Loucy (cell line): ENCODE measurements around the gene ABLIM1.

ENCODE experiments used
- H2AFZ ChIP-seq: fragments of 200-600 bp; sonication (generic); 2 replicates; pipeline ENCODE4 v1.6.0; 2016; ENCODE audit warnings: antibody characterized with exemption, mild to moderate bottlenecking, low read length, moderate library complexity
- H3F3A ChIP-seq: fragments of 200-600 bp; 2 replicates; pipeline ENCODE4 v1.6.0; 2016; ENCODE audit warnings: antibody characterized with exemption, low read depth, mild to moderate bottlenecking
- H3K27me3 ChIP-seq: fragments of 200-600 bp; sonication (generic); 2 replicates; pipeline ENCODE4 v1.6.1; 2014; ENCODE audit warnings: low read length, mild to moderate bottlenecking; ENCODE audit not compliant: insufficient read depth, poor library complexity, severe bottlenecking
- H3K36me3 ChIP-seq: fragments of 200-600 bp; sonication (generic); 2 replicates; pipeline ENCODE4 v1.6.1; 2016; ENCODE audit warnings: low read length; ENCODE audit not compliant: insufficient read depth
- H3K4me1 ChIP-seq: fragments of 200-600 bp; sonication (generic); 2 replicates; pipeline ENCODE4 v1.5.1; 2014; ENCODE audit warnings: low read length, mild to moderate bottlenecking; ENCODE audit not compliant: insufficient read depth, poor library complexity, severe bottlenecking
- H3K4me2 ChIP-seq: fragments of 200-600 bp; sonication (generic); 2 replicates; pipeline ENCODE4 v1.6.0; 2014; ENCODE audit warnings: antibody characterized with exemption, low read length, low read depth, mild to moderate bottlenecking; ENCODE audit not compliant: poor library complexity, severe bottlenecking
- H3K4me3 ChIP-seq: fragments of 200-600 bp; sonication (generic); 2 replicates; pipeline ENCODE4 v1.5.1; 2014; ENCODE audit warnings: low read length, mild to moderate bottlenecking, mixed read lengths; ENCODE audit not compliant: poor library complexity, severe bottlenecking
- H3K79me2 ChIP-seq: fragments of 200-600 bp; sonication (generic); 2 replicates; pipeline ENCODE4 v1.6.1; 2014; ENCODE audit warnings: low read length; ENCODE audit not compliant: insufficient read depth
- H3K9ac ChIP-seq: fragments of 200-600 bp; sonication (generic); 2 replicates; pipeline ENCODE4 v1.6.0; 2014; ENCODE audit warnings: mild to moderate bottlenecking, low read depth, low read length, moderate library complexity; ENCODE audit not compliant: poor library complexity, severe bottlenecking
- H3K9me2 ChIP-seq: fragments of 200-600 bp; sonication (generic); replicated peaks from 2 replicates; pipeline ENCODE4 v1.6.1; 2016; ENCODE audit warnings: low read depth, low read length, mixed read lengths
- H3K9me3 ChIP-seq: fragments of 200-600 bp; sonication (generic); 2 replicates; pipeline ENCODE4 v1.6.1; 2014; ENCODE audit warnings: mild to moderate bottlenecking, antibody characterized with exemption, low read length, low read depth; ENCODE audit not compliant: insufficient read depth
- H4K20me1 ChIP-seq: fragments of 200-600 bp; sonication (generic); 2 replicates; pipeline ENCODE4 v1.6.0; 2014; ENCODE audit warnings: antibody characterized with exemption, low read length, mild to moderate bottlenecking; ENCODE audit not compliant: insufficient read depth, poor library complexity, severe bottlenecking
- CTCF ChIP-seq: fragments of 200-600 bp; sonication (generic); conservative IDR thresholded peaks from 2 replicates; pipeline ENCODE4 v1.5.1; 2014; ENCODE audit warnings: mild to moderate bottlenecking, antibody characterized with exemption, low read length
- EZH2phosphoT487 ChIP-seq: fragments of 200-600 bp; IDR thresholded peaks from 2 replicates; pipeline ENCODE4 v1.6.1; 2018; ENCODE audit warnings: antibody characterized with exemption, mild to moderate bottlenecking, moderate library complexity, borderline replicate concordance

ABLIM1 gene

GRCh38 chr10:114538181-114538906, 119.7 kb downstream of the ABLIM1 start:
- TF ChIP-seq EZH2phosphoT487 (no peak), CTCF (no peak)
- peaks cover 59% of the 10 kb centered on the region; the same call in 1 of the 2 replicates for H3K36me3 ChIP-seq
- no peaks in the 10 kb centered on the region for H4K20me1 ChIP-seq
- H3K4me3 ChIP-seq, result peak overlapping the region; percentile 53
- no peaks in the 10 kb centered on the region for H3K27me3 ChIP-seq
- 0 out of 2 replicates have a peak, but pooled peaks cover 5% of the 10 kb centered on the region for H3F3A ChIP-seq
- peaks cover 21% of the 10 kb centered on the region for H3K79me2 ChIP-seq
- H3K4me2 ChIP-seq, result peak overlapping the region; percentile 74
- H3K4me1 ChIP-seq, result peaks cover 61% of the 10 kb centered on the region
- H3K9me3 ChIP-seq, result peaks cover 3% of the 10 kb centered on the region; the same call in 1 of the 2 replicates
- H3K9ac ChIP-seq, result peak overlapping the region; percentile 58
- H3K9me2 ChIP-seq, result no peaks in the 10 kb centered on the region
- no peak overlapping the region for H2AFZ ChIP-seq

GRCh38 chr10:114537736-114538135, 120.3 kb downstream of the ABLIM1 start:
- Histone ChIP-seq H3K4me2 (peak overlapping the region; percentile 74), H3K36me3 (peaks cover 57% of the 10 kb centered on the region; the same call in 1 of the 2 replicates), H3K79me2 (peaks cover 16% of the 10 kb centered on the region; the same call in 1 of the 2 replicates), H3K9me3 (peaks cover 3% of the 10 kb centered on the region; the same call in 1 of the 2 replicates), H3K4me1 (peaks cover 55% of the 10 kb centered on the region), H3F3A (0 out of 2 replicates have a peak, but pooled peaks cover 5% of the 10 kb centered on the region), H3K9me2 (no peaks in the 10 kb centered on the region), H4K20me1 (no peaks in the 10 kb centered on the region), H3K9ac (peak overlapping the region; percentile 58), H3K27me3 (no peaks in the 10 kb centered on the region), H2AFZ (no peak overlapping the region), H3K4me3 (peak overlapping the region; percentile 53)
- TF ChIP-seq EZH2phosphoT487 (no peak), CTCF (no peak)

- Histone ChIP-seq H3F3A (no peaks in the 10 kb centered on the region), H3K4me1 (peaks cover 23% of the 10 kb centered on the region), H3K9me3 (peaks cover 3% of the 10 kb centered on the region; the same call in 1 of the 2 replicates), H3K9ac (no peak overlapping the region), H3K4me2 (no peak overlapping the region), H2AFZ (no peak overlapping the region), H4K20me1 (no peaks in the 10 kb centered on the region), H3K79me2 (peaks cover 4% of the 10 kb centered on the region; the same call in 1 of the 2 replicates), H3K4me3 (no peak overlapping the region), H3K9me2 (no peaks in the 10 kb centered on the region), H3K36me3 (peaks cover 52% of the 10 kb centered on the region; the same call in 1 of the 2 replicates), H3K27me3 (no peaks in the 10 kb centered on the region)
- no peak for TF ChIP-seq EZH2phosphoT487
- TF ChIP-seq CTCF, result no peak
These were observed 123.5 kb downstream of the ABLIM1 start for GRCh38 chr10:114534571-114534981.
